ENCODE measurements around the gene VSNL1.

Gene VSNL1

GRCh38 chr2:17581831-17582230 lies 41.3 kb downstream of the VSNL1 start:
- Mint-ChIP-seq H3K4me3 (no peak overlapping the region), H3K4me1 (ENCODE audit: low read depth) (no peaks in the 10 kb centered on the region), H3K9me3 (no peaks in the 10 kb centered on the region), H3K27me3 (no peaks in the 10 kb centered on the region), H3K36me3 (ENCODE audit: low read depth) (no peaks in the 10 kb centered on the region), H3K27ac (no peak overlapping the region)
- intact Hi-C loops (cut with micrococcal nuclease), result no loop called here

- Mint-ChIP-seq H3K27ac (no peak overlapping the region), H3K4me1 (ENCODE audit: low read depth) (no peaks in the 10 kb centered on the region), H3K9me3 (no peaks in the 10 kb centered on the region), H3K27me3 (no peaks in the 10 kb centered on the region), H3K36me3 (ENCODE audit: low read depth) (no peaks in the 10 kb centered on the region), H3K4me3 (no peak overlapping the region)
- intact Hi-C loops (cut with micrococcal nuclease), result no loop called here
Observed at GRCh38 chr2:17583166-17583565, 42.7 kb downstream of the VSNL1 start.

DNA sequence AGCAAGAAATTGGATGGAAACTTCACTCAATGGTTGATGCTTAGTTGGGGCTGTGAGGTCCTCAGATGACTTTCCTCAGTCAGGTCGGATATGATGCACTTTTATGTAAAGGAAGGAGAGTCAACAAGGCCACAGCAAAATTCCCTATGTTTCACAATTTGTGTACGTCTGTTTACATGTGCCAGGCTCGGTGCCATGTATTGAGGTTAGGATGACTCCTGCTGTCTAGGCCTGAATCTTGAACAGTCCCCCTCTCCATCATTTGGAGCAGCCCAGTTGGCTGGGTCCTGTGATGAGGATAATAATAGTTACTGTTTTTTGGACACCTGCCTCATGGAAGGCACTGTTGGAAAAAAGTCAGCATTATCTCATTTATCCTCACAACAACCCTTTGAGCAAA lies 43.1 kb downstream of the VSNL1 start:
- no peaks in the 10 kb centered on the region for H3K36me3 Mint-ChIP-seq (ENCODE audit: low read depth)
- H3K4me1 Mint-ChIP-seq (ENCODE audit: low read depth), result no peaks in the 10 kb centered on the region
- no peak overlapping the region for H3K4me3 Mint-ChIP-seq
- intact Hi-C loops (cut with micrococcal nuclease), result no loop called here
- H3K27ac Mint-ChIP-seq, result no peak overlapping the region
- H3K9me3 Mint-ChIP-seq, result no peaks in the 10 kb centered on the region
- H3K27me3 Mint-ChIP-seq, result no peaks in the 10 kb centered on the region

- H3K9me3 Mint-ChIP-seq, result no peaks in the 10 kb centered on the region
- no peaks in the 10 kb centered on the region for H3K36me3 Mint-ChIP-seq (ENCODE audit: low read depth)
- H3K4me1 Mint-ChIP-seq (ENCODE audit: low read depth), result no peaks in the 10 kb centered on the region
- no peak overlapping the region for H3K4me3 Mint-ChIP-seq
- intact Hi-C loops (cut with micrococcal nuclease), result no loop called here
- no peak overlapping the region for H3K27ac Mint-ChIP-seq
- H3K27me3 Mint-ChIP-seq, result no peaks in the 10 kb centered on the region
Observed at GRCh38 chr2:17584689-17585088, 44.2 kb downstream of the VSNL1 start.

DNA sequence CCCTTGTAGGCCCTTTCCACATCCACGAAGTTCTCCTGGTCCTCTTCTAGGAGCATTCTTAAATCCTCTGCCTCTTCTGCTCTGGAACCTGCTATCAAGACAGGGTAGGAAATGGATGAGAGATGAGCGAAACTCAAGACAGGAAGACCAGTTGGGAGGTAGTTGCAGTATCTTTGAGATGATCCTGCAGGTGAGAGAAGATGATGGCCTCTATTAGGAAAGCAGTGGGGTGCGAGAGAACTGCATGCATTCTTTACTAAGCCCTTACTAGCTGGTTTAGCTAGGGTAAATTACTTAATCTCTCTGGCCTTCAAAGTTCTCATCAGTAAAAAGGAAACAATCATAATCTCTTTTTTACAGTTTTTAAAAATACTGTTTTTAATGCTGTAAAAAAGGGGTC lies 47.0 kb downstream of the VSNL1 start:
- intact Hi-C loops (cut with micrococcal nuclease), result no loop called here
- no peaks in the 10 kb centered on the region for H3K36me3 Mint-ChIP-seq (ENCODE audit: low read depth)
- H3K27ac Mint-ChIP-seq, result no peak overlapping the region
- no peak overlapping the region for H3K4me3 Mint-ChIP-seq
- H3K4me1 Mint-ChIP-seq (ENCODE audit: low read depth), result no peaks in the 10 kb centered on the region
- no peaks in the 10 kb centered on the region for H3K9me3 Mint-ChIP-seq
- no peaks in the 10 kb centered on the region for H3K27me3 Mint-ChIP-seq

DNA sequence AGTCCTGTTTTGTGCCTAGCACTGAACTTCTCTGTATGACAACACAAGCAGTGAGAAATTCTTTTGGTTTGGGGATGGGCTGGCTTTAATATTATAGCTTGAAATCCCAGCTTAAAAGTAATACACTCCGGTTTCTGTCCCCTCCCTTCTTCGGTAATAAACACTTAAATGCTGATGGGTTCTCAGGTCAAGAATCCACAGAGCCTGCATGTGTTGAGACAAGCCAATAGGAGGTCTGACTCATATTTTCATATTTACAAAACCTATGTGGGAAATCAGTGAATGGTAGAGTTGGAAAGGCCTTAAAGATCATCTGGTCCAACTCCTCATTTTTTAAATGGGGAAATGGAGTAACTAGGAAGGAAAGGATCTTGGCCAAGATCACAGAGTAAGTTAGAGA lies 47.5 kb downstream of the VSNL1 start:
- H3K36me3 Mint-ChIP-seq (ENCODE audit: low read depth), result no peaks in the 10 kb centered on the region
- H3K4me3 Mint-ChIP-seq, result no peak overlapping the region
- intact Hi-C loops (cut with micrococcal nuclease), result no loop called here
- H3K4me1 Mint-ChIP-seq (ENCODE audit: low read depth), result no peaks in the 10 kb centered on the region
- no peaks in the 10 kb centered on the region for H3K27me3 Mint-ChIP-seq
- H3K9me3 Mint-ChIP-seq, result no peaks in the 10 kb centered on the region
- H3K27ac Mint-ChIP-seq, result no peak overlapping the region

DNA sequence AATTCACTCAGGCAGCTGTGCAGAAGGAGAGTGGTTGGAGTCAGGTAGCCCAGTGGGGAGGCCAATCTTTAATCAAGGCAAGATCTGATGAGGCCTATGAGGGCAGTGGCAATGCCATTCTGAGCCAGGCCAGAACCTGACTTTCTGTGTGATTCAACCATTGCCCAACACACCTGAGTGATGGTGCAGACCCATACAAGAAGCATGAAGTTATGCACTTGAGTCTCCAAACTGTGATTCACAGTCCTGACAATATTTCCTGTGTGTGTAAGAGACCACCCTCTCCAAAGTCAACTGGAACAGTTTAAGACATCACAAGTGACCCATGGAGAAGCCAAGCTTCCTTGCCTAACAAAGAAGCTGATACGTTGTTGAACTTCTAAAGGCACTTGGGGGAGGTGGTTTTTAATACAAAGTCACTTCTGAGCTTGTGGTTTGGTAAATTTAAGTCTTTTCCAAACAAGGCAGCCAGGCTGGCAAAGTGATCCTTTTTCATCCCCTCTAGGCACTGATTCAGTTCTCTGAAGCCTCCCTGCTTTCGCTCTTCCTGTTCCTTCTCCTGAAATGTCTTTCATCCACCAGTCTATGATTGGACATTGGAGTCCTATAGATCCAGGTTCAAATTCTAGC lies 49.0 kb downstream of the VSNL1 start:
- H3K4me3 Mint-ChIP-seq, result no peak overlapping the region
- H3K36me3 Mint-ChIP-seq (ENCODE audit: low read depth), result no peaks in the 10 kb centered on the region
- H3K27ac Mint-ChIP-seq, result no peak overlapping the region
- no peaks in the 10 kb centered on the region for H3K9me3 Mint-ChIP-seq
- intact Hi-C loops (cut with micrococcal nuclease), result no loop called here
- H3K27me3 Mint-ChIP-seq, result no peaks in the 10 kb centered on the region
- H3K4me1 Mint-ChIP-seq (ENCODE audit: low read depth), result no peaks in the 10 kb centered on the region

- intact Hi-C loops (cut with micrococcal nuclease), result no loop called here
- no peaks in the 10 kb centered on the region for H3K9me3 Mint-ChIP-seq
- no peak overlapping the region for H3K27ac Mint-ChIP-seq
- no peaks in the 10 kb centered on the region for H3K36me3 Mint-ChIP-seq (ENCODE audit: low read depth)
- H3K4me1 Mint-ChIP-seq (ENCODE audit: low read depth), result no peaks in the 10 kb centered on the region
- H3K27me3 Mint-ChIP-seq, result no peaks in the 10 kb centered on the region
- H3K4me3 Mint-ChIP-seq, result no peak overlapping the region
Observed at GRCh38 chr2:17590342-17590911, 49.9 kb downstream of the VSNL1 start.

- Mint-ChIP-seq H3K27me3 (no peaks in the 10 kb centered on the region), H3K27ac (no peak overlapping the region), H3K36me3 (ENCODE audit: low read depth) (no peaks in the 10 kb centered on the region)
Observed at GRCh38 chr2:17591846-17592245, 51.4 kb downstream of the VSNL1 start.

DNA sequence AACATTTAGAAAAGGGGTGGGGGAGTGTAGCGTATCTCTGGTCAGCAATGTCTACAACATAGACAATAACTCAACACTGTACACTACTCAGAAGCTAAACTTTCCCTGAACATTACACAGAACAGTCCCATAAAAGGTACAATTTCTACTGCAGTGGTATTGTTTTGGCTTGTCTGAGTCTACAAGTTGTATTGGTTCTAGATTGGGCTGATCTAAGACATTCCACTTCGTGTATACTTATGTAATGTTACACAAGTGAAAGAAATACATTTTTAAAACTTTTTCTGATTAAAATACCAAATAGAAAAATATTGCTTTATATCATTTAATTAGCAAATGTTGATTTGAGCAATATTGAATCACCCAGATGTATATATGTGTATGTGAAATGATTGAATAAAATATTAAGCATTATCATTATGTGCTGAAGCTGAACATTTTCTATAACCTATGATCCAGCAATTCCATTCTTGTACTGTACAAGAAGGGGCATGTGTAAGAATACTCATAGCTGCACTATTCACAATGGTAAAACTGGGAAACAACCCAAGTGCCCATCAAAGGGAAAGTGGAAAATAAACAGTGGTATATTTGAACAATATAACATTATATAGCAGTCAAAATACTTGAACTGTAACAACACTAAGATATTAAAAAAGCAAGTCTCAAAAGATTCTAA lies 52.4 kb downstream of the VSNL1 start:
- H3K4me1 Mint-ChIP-seq (ENCODE audit: low read depth), result no peaks in the 10 kb centered on the region
- no peaks in the 10 kb centered on the region for H3K9me3 Mint-ChIP-seq
- intact Hi-C loops (cut with micrococcal nuclease), result no loop called here
- no peak overlapping the region for H3K4me3 Mint-ChIP-seq
- no peaks in the 10 kb centered on the region for H3K27me3 Mint-ChIP-seq
- no peak overlapping the region for H3K27ac Mint-ChIP-seq
- H3K36me3 Mint-ChIP-seq (ENCODE audit: low read depth), result no peaks in the 10 kb centered on the region

More at GRCh38 chr2:17591846-17592245, 51.4 kb downstream of the VSNL1 start:
- H3K4me1 Mint-ChIP-seq (ENCODE audit: low read depth), result no peaks in the 10 kb centered on the region
- no peaks in the 10 kb centered on the region for H3K9me3 Mint-ChIP-seq
- intact Hi-C loops (cut with micrococcal nuclease), result no loop called here
- H3K4me3 Mint-ChIP-seq, result no peak overlapping the region

DNA sequence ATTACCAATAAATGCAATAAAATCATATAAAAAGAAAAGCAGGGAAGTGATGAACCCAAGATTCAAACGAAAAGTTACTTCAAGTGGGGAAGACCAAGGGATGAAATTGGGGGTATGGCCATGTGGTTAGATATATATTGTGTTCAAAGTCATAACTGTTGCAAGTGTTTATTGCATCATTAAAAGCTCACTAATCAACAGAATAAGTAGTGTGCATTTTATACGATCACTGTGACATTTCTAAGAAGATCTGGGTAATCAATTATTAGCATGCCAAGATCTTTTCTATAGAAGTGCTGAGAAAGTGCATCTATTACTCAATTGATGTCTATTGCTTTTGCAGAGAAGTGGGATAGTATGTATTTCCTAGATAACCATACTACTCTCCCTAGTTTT lies 52.9 kb downstream of the VSNL1 start:
- no peaks in the 10 kb centered on the region for H3K36me3 Mint-ChIP-seq (ENCODE audit: low read depth)
- no peaks in the 10 kb centered on the region for H3K4me1 Mint-ChIP-seq (ENCODE audit: low read depth)
- H3K4me3 Mint-ChIP-seq, result no peak overlapping the region
- H3K27ac Mint-ChIP-seq, result no peak overlapping the region
- H3K27me3 Mint-ChIP-seq, result no peaks in the 10 kb centered on the region
- intact Hi-C loops (cut with micrococcal nuclease), result no loop called here
- H3K9me3 Mint-ChIP-seq, result no peaks in the 10 kb centered on the region

DNA sequence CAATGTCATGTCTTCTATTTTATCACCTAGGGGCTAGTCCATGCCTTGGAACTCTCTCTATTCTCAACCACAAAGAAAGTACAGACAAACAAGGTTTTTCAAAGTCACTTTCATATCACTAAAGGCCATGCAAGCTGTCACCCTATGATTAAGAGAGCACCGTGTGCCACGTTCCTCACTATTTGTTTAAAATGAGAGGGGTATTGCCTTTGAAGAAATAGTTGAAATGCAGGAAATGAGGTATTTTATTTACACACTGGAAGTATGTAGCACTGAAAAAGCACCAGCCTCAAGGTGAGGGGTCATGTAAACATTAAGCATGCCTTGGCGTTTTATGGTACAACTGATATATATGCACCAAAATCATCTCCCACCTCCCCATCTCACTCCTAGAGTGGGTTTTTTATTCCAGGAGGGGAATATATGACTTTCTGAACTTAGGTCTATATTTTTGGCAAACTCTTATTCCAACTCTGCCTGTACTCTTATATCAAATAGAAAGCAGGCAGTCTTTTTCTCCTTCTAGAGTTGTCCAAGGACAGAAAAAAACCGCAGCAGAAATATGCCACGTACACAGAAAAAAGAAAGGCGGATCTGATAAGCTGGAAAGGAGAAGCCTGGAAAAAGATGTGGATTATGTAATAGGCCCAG lies 53.5 kb downstream of the VSNL1 start:
- Mint-ChIP-seq H3K27ac (no peak overlapping the region), H3K36me3 (ENCODE audit: low read depth) (no peaks in the 10 kb centered on the region), H3K4me1 (ENCODE audit: low read depth) (no peaks in the 10 kb centered on the region), H3K27me3 (no peaks in the 10 kb centered on the region), H3K9me3 (no peaks in the 10 kb centered on the region), H3K4me3 (no peak overlapping the region)
- intact Hi-C loops (cut with micrococcal nuclease), result no loop called here

GRCh38 chr2:17594533-17595401 lies 54.3 kb downstream of the VSNL1 start:
- Mint-ChIP-seq H3K4me3 (no peak overlapping the region), H3K4me1 (ENCODE audit: low read depth) (no peaks in the 10 kb centered on the region), H3K9me3 (no peaks in the 10 kb centered on the region), H3K27me3 (no peaks in the 10 kb centered on the region), H3K36me3 (ENCODE audit: low read depth) (no peaks in the 10 kb centered on the region), H3K27ac (no peak overlapping the region)
- intact Hi-C loops (cut with micrococcal nuclease), result no loop called here

DNA sequence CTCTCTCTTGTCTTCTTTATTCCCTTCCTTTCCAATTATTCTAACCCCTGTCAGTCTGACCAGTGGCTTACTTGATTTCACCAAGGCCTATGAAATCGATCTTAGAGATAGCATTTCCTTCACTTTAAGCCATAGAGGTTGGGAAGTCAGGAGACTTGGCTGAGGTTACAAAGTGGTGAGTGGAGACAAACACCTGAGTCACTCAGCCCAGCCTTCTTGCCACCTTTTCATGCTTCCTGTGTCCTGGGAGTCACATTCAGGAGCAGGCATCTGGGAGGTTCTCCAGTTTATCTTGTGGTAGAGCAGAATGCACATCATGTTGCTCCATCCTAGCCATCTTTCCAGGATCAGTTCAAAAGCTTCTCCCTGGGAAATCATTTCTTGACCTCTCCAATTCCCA lies 59.1 kb downstream of the VSNL1 start:
- H3K9me3 Mint-ChIP-seq, result no peaks in the 10 kb centered on the region
- peaks cover 1% of the 10 kb centered on the region for H3K27me3 Mint-ChIP-seq
- intact Hi-C loops (cut with micrococcal nuclease), result no loop called here
- no peaks in the 10 kb centered on the region for H3K36me3 Mint-ChIP-seq (ENCODE audit: low read depth)
- no peak overlapping the region for H3K4me3 Mint-ChIP-seq
- no peak overlapping the region for H3K27ac Mint-ChIP-seq
- no peaks in the 10 kb centered on the region for H3K4me1 Mint-ChIP-seq (ENCODE audit: low read depth)
